A673 (cell line): ENCODE results near the gene MTREX. TPM values are rescaled to one million over a fixed set of nuclear protein-coding genes. Genes with fewer than 3 reads are reported as not detected.

Source experiments
- BruUV-seq: library from RNA; stranded (reverse); fragments of 400-500 nt; replicated peaks from 2 replicates; lab custom pipeline; 2021; lab: Mats Ljungman, UMichigan
- CTCF ChIA-PET: fragments of 300-600 bp; sonication (Branson Sonifier 250); formaldehyde crosslinking; loops from one replicate; lab custom pipeline; 2022; ENCODE audit warnings: antibody characterized with exemption; lab: Charles Lee
- POLR2A ChIA-PET: fragments of 300-600 bp; sonication (Branson Sonifier 250); formaldehyde crosslinking; loops from one replicate; lab custom pipeline; 2022; ENCODE audit warnings: antibody characterized with exemption; ENCODE audit not compliant: low non-redundant PET; lab: Charles Lee
- DNase-seq: peaks from one replicate; pipeline ENCODE4 v3.0.0-alpha.2; 2015; ENCODE audit warnings: low spot score
- H3K27ac ChIP-seq: fragments of 200-600 bp; sonication (generic); 2 replicates; pipeline ENCODE4 v1.5.1; 2016; ENCODE audit warnings: mixed run types, low read depth, mild to moderate bottlenecking, mixed read lengths, antibody characterized with exemption, low read length; ENCODE audit not compliant: poor library complexity, severe bottlenecking
- H3K27me3 ChIP-seq: fragments of 200-600 bp; sonication (generic); replicated peaks from 2 replicates; pipeline ENCODE4 v1.6.1; 2017; ENCODE audit warnings: mixed run types, low read depth, mild to moderate bottlenecking, mixed read lengths, antibody characterized with exemption, low read length; ENCODE audit not compliant: insufficient read depth, poor library complexity
- H3K36me3 ChIP-seq: fragments of 200-600 bp; sonication (generic); 2 replicates; pipeline ENCODE4 v1.6.1; 2016; ENCODE audit warnings: mixed run types, mild to moderate bottlenecking, mixed read lengths, antibody characterized with exemption, low read length; ENCODE audit not compliant: insufficient read depth, poor library complexity, severe bottlenecking
- H3K4me1 ChIP-seq: fragments of 200-600 bp; sonication (generic); 2 replicates; pipeline ENCODE4 v1.6.1; 2017; ENCODE audit warnings: mixed run types, mild to moderate bottlenecking, mixed read lengths, antibody characterized with exemption, low read length; ENCODE audit not compliant: insufficient read depth, poor library complexity, severe bottlenecking
- H3K4me3 ChIP-seq: fragments of 200-600 bp; sonication (generic); 2 replicates; pipeline ENCODE4 v1.5.1; 2016; ENCODE audit warnings: low read depth, mixed run types, mild to moderate bottlenecking, mixed read lengths, low read length; ENCODE audit not compliant: poor library complexity, severe bottlenecking
- H3K9me3 ChIP-seq: fragments of 200-600 bp; sonication (generic); 2 replicates; pipeline ENCODE4 v1.6.1; 2016; ENCODE audit warnings: mixed run types, low read depth, mild to moderate bottlenecking, mixed read lengths, antibody characterized with exemption, low read length; ENCODE audit not compliant: poor library complexity, severe bottlenecking
- EZH2 ChIP-seq: fragments of 200-600 bp; sonication (generic); IDR thresholded peaks from 2 replicates; pipeline ENCODE4 v1.6.1; 2017; ENCODE audit warnings: borderline replicate concordance, low read depth, mild to moderate bottlenecking, mixed read lengths, antibody characterized with exemption, low read length; ENCODE audit not compliant: poor library complexity, severe bottlenecking
- intact Hi-C: fragments of 100-400 bp; cut with micrococcal nuclease; formaldehyde crosslinking; loops from one replicate; pipeline ENCODE4 v1.10.0; 2022; ENCODE audit not compliant: unreplicated experiment
- total RNA-seq: library from RNA; stranded (reverse); gene quantifications from 2 replicates; pipeline ENCODE4 v1.2.3, GENCODE V29; 2021
- TF ChIP-seq, protein P1 (sequence below): fragments of 300-800, 200-600 bp; sonication (generic); conservative IDR thresholded peaks from 2 replicates; pipeline ENCODE4 v1.5.1; 2017; ENCODE audit warnings: low read depth, mild to moderate bottlenecking, antibody characterized with exemption, low read length, moderate library complexity, mixed read lengths

Gene MTREX
- total RNA-seq, 1 experiment from 2014 or later: 135 TPM

DNA sequence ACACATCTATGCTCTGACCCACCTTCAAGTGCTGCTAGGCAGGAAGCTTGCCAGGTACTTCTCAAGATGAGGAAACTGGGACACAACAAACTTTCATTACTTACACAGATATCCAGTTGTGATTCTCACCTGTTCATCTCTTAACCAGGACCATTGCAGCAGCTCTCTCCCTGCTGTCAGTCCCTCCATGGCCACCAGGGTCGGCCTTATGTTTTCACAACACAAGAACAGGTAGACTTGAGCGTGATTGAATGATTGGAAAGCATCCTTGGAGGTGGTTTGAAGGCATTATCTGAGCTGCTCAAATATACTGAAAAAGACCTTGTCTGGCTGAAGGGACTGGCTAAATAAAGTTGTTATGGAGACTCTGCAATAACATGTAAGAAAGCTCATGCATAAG, 94.4 kb downstream of the MTREX start:
- Histone ChIP-seq H3K9me3 (no peaks in the 10 kb centered on the region), H3K4me3 (no peak overlapping the region), H3K36me3 (peaks cover 46% of the 10 kb centered on the region), H3K27me3 (no peaks in the 10 kb centered on the region), H3K4me1 (no peaks in the 10 kb centered on the region), H3K27ac (no peak overlapping the region)
- ChIA-PET CTCF (interaction anchor here (0.5 kb wide), 1 partner anchor 10 kb away, joined by 3 read pairs; no protein-coding TSS in a partner anchor), POLR2A (interaction anchor here (0.6 kb wide), 1 partner anchor 108 kb away, joined by 3 read pairs; no protein-coding TSS in a partner anchor)
- TF ChIP-seq, protein P1, sequence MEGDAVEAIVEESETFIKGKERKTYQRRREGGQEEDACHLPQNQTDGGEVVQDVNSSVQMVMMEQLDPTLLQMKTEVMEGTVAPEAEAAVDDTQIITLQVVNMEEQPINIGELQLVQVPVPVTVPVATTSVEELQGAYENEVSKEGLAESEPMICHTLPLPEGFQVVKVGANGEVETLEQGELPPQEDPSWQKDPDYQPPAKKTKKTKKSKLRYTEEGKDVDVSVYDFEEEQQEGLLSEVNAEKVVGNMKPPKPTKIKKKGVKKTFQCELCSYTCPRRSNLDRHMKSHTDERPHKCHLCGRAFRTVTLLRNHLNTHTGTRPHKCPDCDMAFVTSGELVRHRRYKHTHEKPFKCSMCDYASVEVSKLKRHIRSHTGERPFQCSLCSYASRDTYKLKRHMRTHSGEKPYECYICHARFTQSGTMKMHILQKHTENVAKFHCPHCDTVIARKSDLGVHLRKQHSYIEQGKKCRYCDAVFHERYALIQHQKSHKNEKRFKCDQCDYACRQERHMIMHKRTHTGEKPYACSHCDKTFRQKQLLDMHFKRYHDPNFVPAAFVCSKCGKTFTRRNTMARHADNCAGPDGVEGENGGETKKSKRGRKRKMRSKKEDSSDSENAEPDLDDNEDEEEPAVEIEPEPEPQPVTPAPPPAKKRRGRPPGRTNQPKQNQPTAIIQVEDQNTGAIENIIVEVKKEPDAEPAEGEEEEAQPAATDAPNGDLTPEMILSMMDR: peak; percentile 21; the same call in 1 of the 2 replicates
- TF ChIP-seq EZH2: no peak
- DNase-seq: no peak
- BruUV-seq: no TSS peak
- intact Hi-C loops: no loop called here

DNA sequence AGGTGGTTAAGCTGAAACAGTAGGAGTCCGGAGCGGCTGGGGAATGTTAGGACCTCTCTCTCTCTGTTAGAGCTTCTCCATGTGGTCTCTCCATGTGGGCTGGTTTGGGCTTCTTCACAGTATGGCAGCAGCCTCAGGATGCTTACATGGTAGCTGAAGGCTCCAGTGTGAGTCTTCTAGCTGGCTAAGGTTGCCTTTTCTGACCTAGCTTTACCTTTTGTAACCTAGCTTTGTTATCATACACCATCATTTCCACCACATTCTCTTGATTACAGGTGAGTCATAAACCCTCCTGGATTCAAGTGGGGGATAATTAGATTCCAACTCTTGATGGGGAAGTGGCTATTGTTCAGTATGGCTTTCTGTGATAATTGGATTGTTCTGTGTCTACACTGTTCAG, 98.5 kb downstream of the MTREX start:
- ChIA-PET POLR2A (no interaction called here), CTCF (interaction anchor here (0.5 to 1.5 kb wide), 2 partner anchors 286 to 1874 kb away, joined by 6 read pairs; no protein-coding TSS in a partner anchor)
- intact Hi-C loops: loop anchor here (2.0 kb wide), 1 partner anchor 287 kb away; no protein-coding TSS in a partner anchor
- Histone ChIP-seq H3K4me1 (no peaks in the 10 kb centered on the region), H3K4me3 (no peak overlapping the region), H3K27ac (no peak overlapping the region), H3K36me3 (peaks cover 43% of the 10 kb centered on the region), H3K9me3 (no peaks in the 10 kb centered on the region), H3K27me3 (no peaks in the 10 kb centered on the region)
- no peak for DNase-seq
- TF ChIP-seq, protein P1: no peak
- no peak for TF ChIP-seq EZH2
- no TSS peak for BruUV-seq

DNA sequence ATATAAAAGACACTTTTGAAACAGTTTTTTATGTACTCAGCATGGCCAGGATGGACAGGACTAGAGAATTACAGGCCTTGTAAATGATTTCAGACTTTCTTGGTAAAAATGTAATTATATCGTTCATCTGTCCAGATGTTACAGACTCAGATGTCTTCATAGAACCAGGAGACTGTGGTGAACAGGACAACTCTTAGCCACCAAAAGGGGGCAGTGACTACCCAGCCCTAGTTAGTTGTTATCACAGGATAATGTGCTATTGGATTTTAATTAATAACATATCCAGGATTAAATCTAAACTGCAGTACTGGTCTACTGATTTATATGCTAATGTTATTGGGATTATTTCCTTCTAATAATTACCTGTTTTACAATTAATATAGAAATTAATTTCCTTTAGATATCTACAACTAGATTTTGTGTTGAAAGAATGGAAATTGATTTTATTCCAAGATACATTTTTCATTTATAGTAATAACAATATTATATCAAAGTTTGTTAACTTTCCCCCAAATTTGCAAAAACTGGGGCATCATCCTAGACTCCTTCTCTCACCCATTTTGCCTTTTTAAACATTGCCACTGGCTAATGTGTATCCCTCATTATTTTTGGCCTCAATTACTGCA, 99.4 kb downstream of the MTREX start:
- no peak for TF ChIP-seq EZH2
- TF ChIP-seq, protein P1: peak; percentile 72
- H3K27ac ChIP-seq: no peak overlapping the region
- POLR2A ChIA-PET: no interaction called here
- no peaks in the 10 kb centered on the region for H3K4me1 ChIP-seq
- peak; percentile 40 for DNase-seq
- no peaks in the 10 kb centered on the region for H3K27me3 ChIP-seq
- intact Hi-C loops: loop anchor here (2.0 kb wide), 1 partner anchor 286 kb away; no protein-coding TSS in a partner anchor
- CTCF ChIA-PET: interaction anchor here (1.5 kb wide), 1 partner anchor 285 kb away, joined by 6 read pairs; no protein-coding TSS in a partner anchor
- no peaks in the 10 kb centered on the region for H3K9me3 ChIP-seq
- no TSS peak for BruUV-seq
- H3K4me3 ChIP-seq: no peak overlapping the region
- H3K36me3 ChIP-seq: peaks cover 42% of the 10 kb centered on the region
